GM18505 (cell line): Measurements from ENCODE around the gene C1orf35.
A peak's percentile ranks its signal among the peaks of the same experiment; 100 is the strongest.

ENCODE experiments used
- ATAC-seq: cut with Tn5 transposase; IDR thresholded peaks from one replicate; pipeline ENCODE4 v1.9.1; 2021; ENCODE audit not compliant: unreplicated experiment
- POLR2A ChIP-seq: IDR thresholded peaks from 4 replicates; pipeline ENCODE4 v1.6.1; 2011; ENCODE audit warnings: borderline replicate concordance; ENCODE audit not compliant: insufficient read depth, insufficient read length; ENCODE audit errors: extremely low read depth

C1orf35 gene

GRCh38 chr1:228089519-228090380 lies 13.4 kb downstream of the C1orf35 start:
- ATAC-seq, result no peak
- TF ChIP-seq POLR2A, result peak; percentile 10

GRCh38 chr1:228088586-228089498 lies 14.3 kb downstream of the C1orf35 start:
- no peak for ATAC-seq
- no peak for TF ChIP-seq POLR2A

DNA sequence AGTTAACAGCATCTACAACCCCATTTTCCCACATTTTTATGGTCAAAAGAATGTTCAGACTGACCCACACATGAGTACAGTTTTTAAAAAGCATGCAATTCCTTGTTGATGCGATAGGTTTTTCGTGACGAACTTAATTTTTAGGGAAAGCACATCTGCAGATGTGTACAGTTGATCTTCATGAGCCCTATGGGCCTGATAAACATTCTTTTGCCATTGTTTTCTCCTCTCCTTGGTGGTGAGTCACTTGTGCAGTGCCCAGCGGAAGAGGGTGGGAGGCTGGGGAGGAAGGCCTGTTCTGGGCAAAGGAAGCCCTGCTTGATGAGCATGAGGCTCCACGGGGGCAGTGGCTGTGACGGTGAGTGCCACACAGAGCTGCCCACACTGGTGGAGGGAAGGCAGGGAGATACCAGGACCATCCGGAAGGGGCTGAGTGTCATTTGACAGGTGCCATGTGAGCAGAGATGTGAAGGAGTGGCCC lies 15.3 kb downstream of the C1orf35 start:
- ATAC-seq, result no peak
- TF ChIP-seq POLR2A, result peak; percentile 19

DNA sequence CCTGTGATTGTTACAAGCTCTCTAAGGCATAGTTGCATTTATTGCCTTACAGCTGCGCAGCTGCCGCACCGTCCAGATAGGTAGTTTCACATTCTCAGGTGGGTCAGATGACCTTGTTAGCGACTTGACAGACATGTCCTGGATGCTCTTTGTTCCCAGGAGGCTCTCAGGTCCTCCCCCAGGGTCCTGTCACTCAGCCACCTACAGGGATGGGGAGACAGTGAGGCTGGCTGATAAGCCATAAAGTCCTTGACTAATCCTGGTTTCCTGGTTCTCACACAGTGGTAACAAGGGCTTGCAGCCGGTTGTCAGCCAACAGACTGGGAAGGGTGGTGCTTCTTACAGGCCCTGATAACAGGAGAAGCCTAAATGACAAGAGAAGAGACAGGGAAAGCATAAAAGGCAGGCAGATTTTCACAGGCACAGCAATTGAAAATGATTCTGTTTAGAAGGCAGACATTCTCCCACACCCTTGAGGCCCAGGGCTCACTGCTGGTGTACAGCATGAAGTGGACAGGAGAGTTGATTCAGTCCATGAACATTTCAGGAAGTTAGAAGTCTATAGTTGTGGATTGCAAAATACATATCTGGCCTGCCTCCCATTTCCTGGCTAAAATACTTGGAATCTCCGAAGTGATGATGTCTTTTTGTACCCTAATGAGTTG lies 17.7 kb downstream of the C1orf35 start:
- ATAC-seq, result no peak
- no peak for TF ChIP-seq POLR2A

DNA sequence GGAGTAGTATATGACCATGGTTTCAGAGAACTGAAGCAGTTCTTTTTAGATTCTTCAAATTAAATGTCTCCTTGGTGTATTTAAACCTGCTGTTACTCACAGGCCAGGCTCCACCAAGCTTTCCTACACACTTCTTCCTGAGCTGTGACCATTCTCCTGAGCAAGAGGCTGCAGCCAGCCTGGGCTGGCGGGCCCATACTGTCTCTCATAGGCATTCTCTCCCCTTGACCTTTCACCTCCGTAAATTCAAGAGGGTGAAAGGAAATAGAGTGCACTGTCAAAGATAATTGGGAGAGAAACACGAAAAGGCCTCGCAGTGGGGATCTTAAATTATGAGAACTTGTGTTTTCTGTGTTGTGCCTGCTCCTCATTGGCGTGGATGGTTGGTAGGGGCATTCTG lies 18.3 kb downstream of the C1orf35 start:
- no peak for ATAC-seq
- no peak for TF ChIP-seq POLR2A

GRCh38 chr1:228084325-228084724 lies 18.8 kb downstream of the C1orf35 start:
- no peak for ATAC-seq
- TF ChIP-seq POLR2A, result no peak

DNA sequence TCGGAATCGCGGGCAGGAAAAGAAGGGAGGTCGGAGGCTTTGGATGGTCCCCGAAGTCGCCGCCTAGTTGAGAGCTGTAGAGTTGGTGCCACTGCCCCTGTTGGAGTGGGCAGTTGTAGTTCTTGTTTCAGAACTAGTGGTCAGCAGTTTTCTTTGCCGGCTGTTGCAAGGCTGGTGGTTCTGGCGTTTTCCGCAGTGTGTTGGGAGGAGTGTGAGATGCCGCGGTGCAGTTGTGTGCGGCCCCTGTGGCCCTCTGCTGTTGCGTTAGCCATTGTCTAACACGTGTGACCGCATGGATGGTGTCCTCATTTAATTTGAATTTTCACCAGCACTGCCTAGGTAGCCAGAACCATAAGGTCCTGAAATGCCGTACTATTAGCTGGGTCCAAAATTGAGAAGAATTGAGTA lies 19.2 kb downstream of the C1orf35 start:
- TF ChIP-seq POLR2A, result no peak

GRCh38 chr1:228082918-228083870 lies 19.9 kb downstream of the C1orf35 start:
- TF ChIP-seq POLR2A, result no peak
- peak; percentile 24 for ATAC-seq

More for the DNA sequence above, 19.2 kb downstream of the C1orf35 start:
- ATAC-seq, result no peak

DNA sequence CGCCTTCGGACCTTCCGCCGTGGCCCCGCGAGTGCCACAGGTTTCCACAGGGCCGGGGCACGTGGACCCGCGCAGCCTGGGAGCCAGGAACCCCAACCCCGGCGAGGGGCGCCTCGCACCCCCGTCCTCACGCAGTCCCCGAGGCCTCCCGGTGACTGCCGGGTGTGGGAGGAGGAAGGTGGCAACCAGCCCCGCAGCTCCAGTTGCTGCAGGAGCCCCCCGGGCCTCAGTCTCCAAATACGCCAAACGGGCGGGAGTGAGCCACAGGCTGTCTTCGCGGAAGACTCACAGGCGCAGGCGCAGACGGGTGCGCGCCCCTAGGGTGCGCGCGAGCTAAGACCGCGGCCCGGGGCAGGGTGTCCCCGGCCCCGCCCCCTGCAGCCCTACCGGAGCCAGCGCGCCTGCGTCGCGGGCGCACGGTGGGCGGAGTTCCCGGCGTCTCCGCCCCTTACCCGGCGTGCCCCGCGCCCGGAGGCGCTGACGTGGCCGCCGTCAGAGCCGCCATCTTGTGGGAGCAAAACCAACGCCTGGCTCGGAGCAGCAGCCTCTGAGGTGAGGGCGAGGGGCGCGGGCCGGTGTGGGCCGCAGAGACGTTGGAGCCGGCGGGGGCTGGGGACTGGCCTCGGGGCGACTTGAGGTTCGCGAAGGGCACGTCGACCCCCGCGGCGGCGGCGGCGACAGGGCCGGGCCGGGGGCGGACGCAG lies 20.8 kb downstream of the C1orf35 start, which contains the start of gene ARF1:
Gene ARF1 (plus strand): TSS at position 495 of the 704 bp plus-strand sequence. CDS start 14,407 bp downstream, outside the sequence.
- peak; percentile 82 for ATAC-seq
- peak; percentile 92 for TF ChIP-seq POLR2A

DNA sequence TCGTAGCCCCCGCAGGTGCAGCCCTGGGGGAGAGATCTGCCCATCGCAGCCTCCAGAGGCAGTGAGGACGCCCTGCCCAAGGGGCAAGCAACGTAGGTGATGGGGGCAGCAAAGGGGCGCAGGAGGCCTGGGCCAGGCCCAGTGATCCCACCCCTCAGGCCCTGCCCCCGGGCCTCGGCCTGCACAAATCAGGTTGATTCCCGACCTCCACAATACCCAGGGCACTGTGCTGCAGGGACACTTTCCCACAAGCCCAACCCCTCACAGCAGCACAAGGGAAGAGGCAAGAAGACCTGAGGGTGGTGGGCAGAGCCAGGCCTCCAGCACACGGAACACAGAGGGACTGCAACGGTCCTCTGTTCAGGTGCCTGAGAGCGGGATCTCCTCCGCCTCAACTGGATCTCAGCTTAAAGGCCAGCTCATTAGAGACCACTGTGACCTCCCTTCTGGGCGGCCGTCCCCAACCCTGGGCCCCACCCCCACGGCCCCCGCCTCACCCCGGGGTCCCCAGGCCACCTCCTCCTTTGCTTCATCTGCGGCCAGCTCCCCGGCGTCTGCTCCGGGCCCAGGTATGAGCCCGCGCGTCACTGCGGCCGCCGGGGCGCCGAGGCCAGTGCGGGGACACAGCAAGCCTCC lies 21.4 kb downstream of the C1orf35 start:
- ATAC-seq, result peak; percentile 32

DNA sequence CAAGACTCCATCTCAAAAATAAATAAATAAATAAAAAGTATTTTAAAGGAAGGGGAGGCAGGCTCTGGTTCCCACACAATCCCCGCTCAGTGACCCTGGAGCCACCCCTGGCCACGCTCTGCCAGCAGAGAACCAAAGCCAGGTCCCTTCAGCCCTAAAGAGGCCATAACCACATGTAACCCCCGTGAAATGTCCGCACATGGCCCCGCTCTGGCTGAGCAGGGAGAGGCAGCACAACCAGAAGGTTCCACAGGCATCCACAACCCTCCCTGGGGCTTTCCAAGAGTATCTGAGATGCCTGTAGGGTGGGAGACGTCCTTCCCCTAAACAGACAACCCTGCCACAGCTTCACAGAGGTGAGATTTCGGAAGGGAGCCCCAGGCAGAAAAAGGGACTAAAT lies 22.0 kb downstream of the C1orf35 start:
- no peak for ATAC-seq
- TF ChIP-seq POLR2A, result no peak

More for the DNA sequence above, 21.4 kb downstream of the C1orf35 start:
- TF ChIP-seq POLR2A, result no peak
